Muscle of arm (tissue), 12 donors: Measurements from ENCODE around the gene ANK3. TPM values are rescaled to one million over a fixed set of nuclear protein-coding genes. Genes with fewer than 3 reads are reported as not detected.

Experiments
- DNase-seq: peaks from one replicate; pipeline ENCODE4 v3.0.0-alpha.2; 2013
- polyA plus RNA-seq, 12 donors: library from polyadenylated mRNA; unstranded; fragments of 120-200 nt; gene quantifications; one replicate each; pipeline ENCODE4 v1.2.1, GENCODE V29; 2013; ENCODE audit not compliant: insufficient read length in 12 of 12

Gene ANK3
- polyA plus RNA-seq, 12 donors = 84.5 to 171 (median 147) TPM; not detected in 1

GRCh38 chr10:60236869-60237524 is 152.7 kb downstream of the ANK3 start:
- DNase-seq = peak; percentile 8

GRCh38 chr10:60235001-60235400 is 154.7 kb downstream of the ANK3 start:
- peak; percentile 18 for DNase-seq

GRCh38 chr10:60234551-60234950 is 155.1 kb downstream of the ANK3 start:
- DNase-seq = no peak

DNA sequence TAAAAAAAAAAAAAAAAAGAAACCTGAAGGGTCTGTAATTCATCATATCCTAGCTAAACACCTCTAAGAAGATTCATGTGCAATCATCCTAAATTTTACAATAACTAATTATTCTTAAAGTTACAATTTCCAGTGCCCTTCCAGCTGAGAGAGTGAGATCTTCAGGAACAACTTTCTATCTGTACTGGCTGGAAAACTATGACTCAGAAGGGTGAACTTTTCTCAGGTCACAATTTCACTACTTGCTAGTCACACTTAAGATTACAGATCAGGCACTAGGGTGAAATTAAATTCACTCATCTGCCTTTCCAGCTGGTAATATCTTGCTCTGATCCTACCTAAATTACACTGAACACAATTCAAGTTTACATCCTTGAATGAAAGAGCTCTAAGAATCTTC is 158.8 kb downstream of the ANK3 start:
- DNase-seq = no peak

DNA sequence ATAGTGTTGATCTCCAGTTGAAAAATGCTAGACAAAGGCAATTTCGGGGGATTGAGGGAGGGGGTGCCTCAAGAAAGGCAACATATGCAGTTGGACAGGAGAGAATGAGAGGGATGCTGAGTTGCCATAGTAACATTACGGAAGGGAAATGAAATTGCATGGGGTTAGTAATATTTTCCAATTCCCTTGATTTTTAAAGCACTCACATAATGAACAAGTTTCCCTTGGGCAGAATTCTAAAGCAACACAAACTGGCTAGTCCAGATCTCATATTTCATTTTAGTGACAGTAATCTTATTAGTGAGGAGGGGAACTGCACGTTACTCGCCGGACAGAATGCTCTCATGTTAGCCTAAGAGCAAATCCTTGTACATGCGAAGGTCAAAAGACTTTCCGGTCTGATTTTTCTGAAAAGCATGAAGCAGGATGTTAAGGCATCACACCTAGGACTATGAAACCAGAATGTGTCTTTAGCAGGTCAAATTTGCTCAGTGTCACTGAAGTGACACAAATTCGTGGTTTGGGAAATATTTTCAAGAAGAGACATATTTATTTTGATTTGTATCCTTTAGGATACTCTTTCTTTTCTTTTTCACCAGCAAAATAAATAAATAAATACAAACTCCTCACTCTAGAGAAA is 165.5 kb downstream of the ANK3 start:
- DNase-seq = peak; percentile 30

- DNase-seq = no peak
These were observed 167.6 kb downstream of the ANK3 start for GRCh38 chr10:60222047-60222446.

GRCh38 chr10:60212195-60212594 is 177.5 kb downstream of the ANK3 start:
- no peak for DNase-seq

GRCh38 chr10:60209874-60210570 is 179.7 kb downstream of the ANK3 start:
- no peak for DNase-seq

- DNase-seq = peak; percentile 20
These were observed 180.9 kb downstream of the ANK3 start for GRCh38 chr10:60208676-60209269.

- DNase-seq = no peak
These were observed 181.8 kb downstream of the ANK3 start for GRCh38 chr10:60207894-60208293.

DNA sequence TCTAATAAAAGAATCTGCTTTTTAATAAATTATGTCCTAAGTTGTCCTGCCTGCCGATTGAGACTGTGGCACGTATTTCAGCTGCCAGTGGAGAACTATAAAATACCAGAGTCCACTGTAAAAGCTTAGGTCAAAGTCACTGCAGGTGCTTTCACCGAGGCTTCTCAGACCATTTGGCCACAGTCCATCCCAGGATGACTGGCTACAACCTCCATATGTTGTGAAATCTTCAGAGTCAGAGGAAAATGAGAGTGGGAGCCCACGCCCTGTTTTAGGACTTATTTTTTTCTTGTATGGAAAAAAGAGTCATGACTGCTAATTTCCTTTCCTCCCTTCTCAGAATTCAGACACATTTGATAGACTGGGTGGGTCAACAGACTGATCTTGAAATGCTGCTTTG is 182.9 kb downstream of the ANK3 start:
- DNase-seq = no peak

DNA sequence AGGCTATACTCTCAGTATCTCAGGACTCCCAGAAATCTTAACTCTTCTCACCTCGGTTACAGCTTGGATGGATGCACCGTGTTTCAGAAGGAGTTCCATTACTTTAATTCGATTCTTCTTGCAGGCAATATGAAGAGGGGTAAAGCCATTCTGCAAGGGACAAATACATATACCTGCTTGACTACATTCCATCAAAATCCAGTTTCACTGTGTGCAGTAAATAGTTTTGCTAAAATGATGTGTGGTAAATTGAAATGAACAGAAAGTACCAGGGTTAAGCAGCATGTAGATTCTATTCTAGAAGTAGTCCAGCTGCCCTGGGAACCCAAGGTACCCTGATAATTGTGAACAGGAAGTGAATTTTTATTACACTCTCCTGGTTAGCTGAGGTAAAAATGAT is 183.9 kb downstream of the ANK3 start:
- DNase-seq = no peak

- peak; percentile 29 for DNase-seq
These were observed 185.6 kb downstream of the ANK3 start for GRCh38 chr10:60203993-60204618.

DNA sequence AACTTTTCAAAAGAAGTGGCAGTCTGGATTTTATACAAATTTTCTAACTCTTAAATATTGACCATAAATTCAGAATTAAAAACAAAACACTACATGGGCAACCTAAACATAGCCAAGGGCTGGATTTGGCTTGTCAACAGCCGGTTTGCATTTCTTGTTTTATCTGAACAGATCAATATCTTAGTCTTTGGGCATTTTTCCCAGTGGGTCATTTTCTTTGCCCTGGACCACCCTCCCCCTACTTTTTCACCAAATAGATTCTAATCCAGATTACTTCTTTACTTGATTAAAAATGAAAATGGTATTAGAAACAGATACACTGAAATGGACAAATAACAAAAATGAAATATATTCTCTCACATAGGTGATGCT is 189.0 kb downstream of the ANK3 start:
- no peak for DNase-seq

DNA sequence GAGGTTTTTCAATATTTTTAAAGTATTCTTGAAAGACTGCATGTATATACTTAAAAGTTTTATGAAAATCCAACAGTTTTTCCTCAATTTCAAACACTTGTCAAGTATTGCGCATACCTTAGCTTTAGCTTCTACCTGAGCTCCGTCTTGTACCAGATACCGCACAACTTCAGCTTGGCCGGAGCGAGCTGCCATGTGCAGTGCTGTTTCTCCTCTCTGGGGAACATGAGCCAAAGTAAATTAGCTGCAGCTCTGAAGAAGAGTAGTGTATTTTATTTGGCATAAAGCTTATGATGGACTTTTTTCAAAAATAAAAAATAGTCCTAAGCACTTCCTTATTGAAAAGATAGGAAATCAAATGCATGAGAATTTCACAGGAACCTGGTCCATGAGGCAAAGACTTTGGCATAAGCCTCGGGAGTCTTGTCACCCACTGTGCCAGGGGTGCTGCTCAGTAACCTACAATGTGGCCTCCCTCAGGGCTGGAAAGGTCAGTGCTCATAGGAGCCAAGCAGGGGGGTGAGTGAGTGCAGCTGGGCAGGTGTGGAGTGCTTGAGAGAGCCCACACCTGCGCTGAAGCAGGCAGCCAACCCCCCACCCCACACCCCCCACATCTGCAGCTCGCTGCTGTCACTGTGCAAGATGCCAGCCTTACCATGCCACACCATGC is 189.5 kb downstream of the ANK3 start:
- DNase-seq = no peak

DNA sequence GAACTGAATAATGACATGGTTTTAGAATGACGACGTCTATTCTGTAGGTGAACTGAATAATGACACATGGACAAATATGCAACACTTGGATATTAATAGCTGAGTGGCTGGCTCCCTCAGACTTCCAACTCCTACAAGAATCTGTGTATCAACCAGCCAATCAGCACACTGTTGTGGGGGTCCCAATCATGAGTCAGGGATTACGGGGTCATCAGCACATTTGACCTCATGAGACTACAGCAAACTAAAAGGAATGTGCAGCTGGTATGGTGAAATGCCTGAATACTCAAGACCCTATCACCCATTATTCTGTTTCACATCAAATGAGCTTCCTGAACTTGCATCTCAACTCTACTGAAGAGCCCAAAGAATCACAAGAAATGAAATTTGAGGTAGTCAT is 192.5 kb downstream of the ANK3 start:
- DNase-seq = no peak

GRCh38 chr10:60194421-60194820 is 195.3 kb downstream of the ANK3 start:
- no peak for DNase-seq

DNA sequence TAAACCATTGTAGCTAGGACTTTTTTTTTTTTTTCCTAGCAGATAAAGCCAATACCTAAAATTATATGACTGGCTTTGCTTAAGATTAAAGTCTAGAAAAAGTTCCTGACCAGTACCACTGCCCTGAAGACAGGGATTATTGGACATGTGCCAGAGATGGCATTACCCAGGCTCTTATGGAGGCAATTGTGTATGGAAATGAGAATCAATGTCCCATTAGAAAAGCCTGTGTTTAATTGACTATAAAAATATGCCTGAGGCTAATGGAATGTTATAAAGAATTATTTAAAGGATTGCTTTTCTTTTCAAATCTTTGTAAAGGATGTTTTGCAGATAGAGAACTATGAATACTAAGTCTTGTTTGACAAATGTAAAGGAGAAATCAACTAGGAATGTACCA is 196.7 kb downstream of the ANK3 start:
- DNase-seq = no peak

GRCh38 chr10:60189861-60190475 is 199.7 kb downstream of the ANK3 start:
- no peak for DNase-seq

DNA sequence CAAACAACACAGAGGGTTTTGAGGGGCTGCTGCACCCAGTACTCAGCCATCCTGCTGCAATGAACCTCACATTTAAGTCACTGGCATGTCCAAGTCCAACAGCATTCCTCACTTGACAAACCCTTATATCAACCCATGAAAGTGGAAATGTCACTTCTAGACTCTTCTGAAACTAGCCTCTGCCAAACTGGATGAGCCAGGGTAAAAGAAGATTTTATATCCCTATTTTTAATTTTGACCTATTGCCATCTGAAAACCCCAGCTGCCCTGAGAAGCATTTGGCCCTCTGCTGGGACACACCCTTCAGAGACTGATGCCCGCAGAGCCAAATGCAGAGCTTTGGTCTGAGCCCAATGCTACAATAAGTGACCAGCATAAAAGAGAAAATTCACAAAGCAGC is 201.1 kb downstream of the ANK3 start:
- DNase-seq = no peak

- DNase-seq = no peak
These were observed 202.0 kb downstream of the ANK3 start for GRCh38 chr10:60187691-60188090.
